Large intestine (tissue), 1 donor: ENCODE measurements around the gene MBTD1. TPM values are rescaled to one million over a fixed set of nuclear protein-coding genes. Genes with fewer than 3 reads are reported as not detected.

Source experiments
- polyA plus RNA-seq: library from polyadenylated mRNA; unstranded; fragments of 120-200 nt; gene quantifications from one replicate; pipeline ENCODE4 v1.2.1, GENCODE V29; 2013

The MBTD1 gene
- polyA plus RNA-seq, 1 donor = 28.0 TPM

Other genes with a start within 250 kb of the MBTD1 start
- 68.2 TPM for gene SPAG9, start 139.2 kb downstream of the MBTD1 start, polyA plus RNA-seq
- gene NME1, start 106.5 kb downstream of the MBTD1 start, polyA plus RNA-seq = 60.0 TPM
- 386 TPM for gene NME2, start 93.6 kb downstream of the MBTD1 start, polyA plus RNA-seq
- 37.0 TPM for gene UTP18, start 497 bp upstream of the MBTD1 start, polyA plus RNA-seq